Neural progenitor cell (in vitro differentiated cells): ENCODE measurements around the gene DOK3. TPM values are rescaled to one million over a fixed set of nuclear protein-coding genes. Genes with fewer than 3 reads are reported as not detected.

ENCODE experiments used
- DNase-seq: peaks from one replicate; pipeline ENCODE4 v3.0.0-alpha.2; 2016; ENCODE audit warnings: low spot score
- H2AFZ ChIP-seq: fragments of 200-600 bp; sonication (generic); replicated peaks from 2 replicates; pipeline ENCODE4 v1.6.1; 2016; ENCODE audit warnings: antibody characterized with exemption
- H3F3A ChIP-seq: fragments of 200-600 bp; sonication (generic); 2 replicates; pipeline ENCODE4 v1.6.1; 2016; ENCODE audit warnings: antibody characterized with exemption, low read depth
- H3K27ac ChIP-seq: fragments of 200-600 bp; sonication (generic); 2 replicates; pipeline ENCODE4 v1.5.1; 2016; ENCODE audit warnings: mild to moderate bottlenecking
- H3K27me3 ChIP-seq: fragments of 200-600 bp; sonication (generic); 2 replicates; pipeline ENCODE4 v1.6.1; 2016; ENCODE audit warnings: mild to moderate bottlenecking, moderate library complexity
- H3K36me3 ChIP-seq: fragments of 200-600 bp; sonication (generic); 2 replicates; pipeline ENCODE4 v1.5.1; 2016
- H3K4me1 ChIP-seq: fragments of 200-600 bp; sonication (generic); 2 replicates; pipeline ENCODE4 v1.6.1; 2016; ENCODE audit warnings: mixed run types
- H3K4me2 ChIP-seq: fragments of 200-600 bp; sonication (generic); 2 replicates; pipeline ENCODE4 v1.6.1; 2016
- H3K4me3 ChIP-seq: fragments of 200-600 bp; sonication (generic); 2 replicates; pipeline ENCODE4 v1.5.1; 2016
- H3K79me2 ChIP-seq: fragments of 200-600 bp; sonication (generic); 2 replicates; pipeline ENCODE4 v1.6.1; 2016; ENCODE audit warnings: low read depth
- H3K9ac ChIP-seq: fragments of 200-600 bp; sonication (generic); 2 replicates; pipeline ENCODE4 v1.6.1; 2016
- H3K9me3 ChIP-seq: fragments of 200-600 bp; sonication (generic); 2 replicates; pipeline ENCODE4 v1.5.1; 2016; ENCODE audit warnings: low read depth
- H4K20me1 ChIP-seq: fragments of 200-600 bp; sonication (generic); 2 replicates; pipeline ENCODE4 v1.6.1; 2016; ENCODE audit warnings: low read depth
- H3K27ac Mint-ChIP-seq: 3 replicates; pipeline ENCODE4 v1.8.0; 2021; ENCODE audit warnings: mixed read lengths
- H3K27me3 Mint-ChIP-seq: 2 replicates; pipeline ENCODE4 v1.8.0; 2022; ENCODE audit warnings: low read depth, mild to moderate bottlenecking, inconsistent platforms, moderate library complexity, mixed read lengths; ENCODE audit not compliant: insufficient read depth
- H3K36me3 Mint-ChIP-seq: 3 replicates; pipeline ENCODE4 v1.8.0; 2021; ENCODE audit warnings: mixed read lengths
- H3K4me1 Mint-ChIP-seq: 3 replicates; pipeline ENCODE4 v1.8.0; 2021; ENCODE audit warnings: mixed read lengths
- H3K4me3 Mint-ChIP-seq: 3 replicates; pipeline ENCODE4 v1.8.0; 2021; ENCODE audit warnings: mild to moderate bottlenecking, moderate library complexity, mixed read lengths
- H3K9me3 Mint-ChIP-seq: 3 replicates; pipeline ENCODE4 v1.8.0; 2020; ENCODE audit warnings: mixed read lengths
- CTCF ChIP-seq: fragments of 200-600 bp; sonication (generic); IDR thresholded peaks from 2 replicates; pipeline ENCODE4 v1.5.1; 2017; ENCODE audit warnings: antibody characterized with exemption, mild to moderate bottlenecking
- EZH2 ChIP-seq: fragments of 200-600 bp; sonication (generic); IDR thresholded peaks from 2 replicates; pipeline ENCODE4 v1.6.1; 2017; ENCODE audit warnings: antibody characterized with exemption, mild to moderate bottlenecking, moderate library complexity
- EZH2phosphoT487 ChIP-seq: fragments of 200-600 bp; sonication (generic); IDR thresholded peaks from 2 replicates; pipeline ENCODE4 v1.6.1; 2017; ENCODE audit warnings: antibody characterized with exemption
- total RNA-seq: library from RNA; depleted of rRNA; stranded (reverse); fragments of >200 nt; gene quantifications from 2 replicates; pipeline ENCODE4 v1.2.3, GENCODE V29; 2015; ENCODE audit warnings: low replicate concordance

DOK3 gene
- total RNA-seq, 1 donor from 2014 or later = 0.54 TPM

- H3K27ac ChIP-seq = no peak overlapping the region
- TF ChIP-seq EZH2 (no peak), CTCF (no peak), EZH2phosphoT487 (no peak)
- peaks cover 35% of the 10 kb centered on the region for H3F3A ChIP-seq
These were observed 32.9 kb downstream of the DOK3 start for GRCh38 chr5:177476531-177477233.

GRCh38 chr5:177475563-177476427, 33.8 kb downstream of the DOK3 start:
- Histone ChIP-seq H3K4me2 (no peak overlapping the region), H3K4me3 (no peak overlapping the region), H3K9me3 (no peaks in the 10 kb centered on the region), H3F3A (peaks cover 39% of the 10 kb centered on the region), H4K20me1 (peaks cover 29% of the 10 kb centered on the region), H3K4me1 (peaks cover 21% of the 10 kb centered on the region), H3K27me3 (no peaks in the 10 kb centered on the region), H3K36me3 (no peaks in the 10 kb centered on the region), H3K27ac (no peak overlapping the region), H3K9ac (no peak overlapping the region), H2AFZ (no peak overlapping the region), H3K79me2 (peaks cover 22% of the 10 kb centered on the region)
- H3K4me1 Mint-ChIP-seq = peaks cover 54% of the 10 kb centered on the region
- H3K27me3 Mint-ChIP-seq = peaks cover 16% of the 10 kb centered on the region
- DNase-seq = no peak
- H3K4me3 Mint-ChIP-seq = peak overlapping the region; percentile 66
- peak overlapping the region; percentile 55 for H3K27ac Mint-ChIP-seq
- peaks cover 9% of the 10 kb centered on the region for H3K36me3 Mint-ChIP-seq
- TF ChIP-seq EZH2 = no peak
- no peak for TF ChIP-seq EZH2phosphoT487
- TF ChIP-seq CTCF = no peak
- no peaks in the 10 kb centered on the region for H3K9me3 Mint-ChIP-seq

More at GRCh38 chr5:177476531-177477233, 32.9 kb downstream of the DOK3 start:
- peaks cover 5% of the 10 kb centered on the region for H3K36me3 Mint-ChIP-seq
- DNase-seq = no peak
- Histone ChIP-seq H3K27me3 (no peaks in the 10 kb centered on the region), H3K9me3 (no peaks in the 10 kb centered on the region), H3K79me2 (peaks cover 13% of the 10 kb centered on the region), H3K9ac (no peak overlapping the region), H3K4me3 (no peak overlapping the region), H2AFZ (no peak overlapping the region), H3K4me2 (no peak overlapping the region), H3K36me3 (no peaks in the 10 kb centered on the region), H4K20me1 (peaks cover 20% of the 10 kb centered on the region), H3K4me1 (peaks cover 12% of the 10 kb centered on the region)
- peaks cover 46% of the 10 kb centered on the region for H3K4me1 Mint-ChIP-seq
- H3K9me3 Mint-ChIP-seq = no peaks in the 10 kb centered on the region
- peak overlapping the region; percentile 57 for H3K4me3 Mint-ChIP-seq
- peaks cover 15% of the 10 kb centered on the region for H3K27me3 Mint-ChIP-seq
- peak overlapping the region; percentile 22 for H3K27ac Mint-ChIP-seq

- Histone ChIP-seq H3K9me3 (no peaks in the 10 kb centered on the region), H3K36me3 (no peaks in the 10 kb centered on the region), H4K20me1 (peaks cover 31% of the 10 kb centered on the region), H3K4me1 (peaks cover 29% of the 10 kb centered on the region), H3F3A (peaks cover 36% of the 10 kb centered on the region), H3K27me3 (no peaks in the 10 kb centered on the region), H3K27ac (no peak overlapping the region), H3K4me3 (no peak overlapping the region), H3K4me2 (no peak overlapping the region), H2AFZ (no peak overlapping the region), H3K79me2 (peaks cover 30% of the 10 kb centered on the region), H3K9ac (no peak overlapping the region)
- peak overlapping the region; percentile 83 for H3K4me3 Mint-ChIP-seq
- H3K4me1 Mint-ChIP-seq = peaks cover 61% of the 10 kb centered on the region
- H3K9me3 Mint-ChIP-seq = no peaks in the 10 kb centered on the region
- no peak for DNase-seq
- H3K27ac Mint-ChIP-seq = peak overlapping the region; percentile 55
- no peak for TF ChIP-seq EZH2phosphoT487
- TF ChIP-seq CTCF = no peak
- no peak for TF ChIP-seq EZH2
- H3K36me3 Mint-ChIP-seq = peaks cover 13% of the 10 kb centered on the region
- H3K27me3 Mint-ChIP-seq = peaks cover 23% of the 10 kb centered on the region
These were observed 34.6 kb downstream of the DOK3 start for GRCh38 chr5:177474846-177475562.
